Measurements from ENCODE around the gene KIAA0753. TPM values are rescaled to one million over a fixed set of nuclear protein-coding genes. Genes with fewer than 3 reads are reported as not detected.

Gene KIAA0753
- 10 to 100 TPM in 3 of 4 donors, 1 to 10 TPM in 1; 8.1 to 19.6 (median 13.8) TPM for total RNA-seq

- intact Hi-C loops (cut with DNase I; ENCODE audit: low total_unique reads) = no loop called here
- TF ChIP-seq POLR2A (IDR thresholded peaks at IDR 0.05) (no peak), CTCF (IDR thresholded peaks at IDR 0.05) (no peak)
- peak; percentile 85 to 98 for DNase-seq (ENCODE audit: low spot score in 2 of 2)
- peak within 1 kb of the TSS; percentile 81 for H3K4me3 ChIP-seq (ENCODE audit: low read depth, poor library complexity, severe bottlenecking)
- WGBS, 2 donors = 0 to 1% methylated on average over 40 to 45 of the region's 52 CpGs
Measured at GRCh38 chr17:6640536-6641246, at the start of gene KIAA0753, which contains the start of gene TXNDC17. Gene KIAA0753 (minus strand): TSS chr17:6640711. CDS start chr17:6635103, 5,608 bp downstream. Gene TXNDC17 (plus strand): TSS chr17:6641060. CDS start chr17:6641083, 23 bp downstream.

- no peak overlapping the region for H3K4me3 ChIP-seq (ENCODE audit: low read depth, poor library complexity, severe bottlenecking)
- no peak for DNase-seq (ENCODE audit: low spot score in 2 of 2)
- TF ChIP-seq POLR2A (IDR thresholded peaks at IDR 0.05) = no peak
- no peak for TF ChIP-seq CTCF (IDR thresholded peaks at IDR 0.05)
- WGBS, 2 donors = 82 to 87% methylated on average over 9 of the region's 9 CpGs
- intact Hi-C loops (cut with DNase I; ENCODE audit: low total_unique reads) = no loop called here
Measured at GRCh38 chr17:6688944-6689343, 48.4 kb upstream of the KIAA0753 start.

GRCh38 chr17:6686026-6686425, 45.5 kb upstream of the KIAA0753 start:
- 79 to 90% methylated on average over 4 of the region's 4 CpGs for WGBS, 2 donors
- DNase-seq (ENCODE audit: low spot score in 2 of 2) = no peak
- TF ChIP-seq CTCF (IDR thresholded peaks at IDR 0.05) (no peak), POLR2A (IDR thresholded peaks at IDR 0.05) (no peak)
- intact Hi-C loops (cut with DNase I; ENCODE audit: low total_unique reads) = no loop called here
- no peak overlapping the region for H3K4me3 ChIP-seq (ENCODE audit: low read depth, poor library complexity, severe bottlenecking)

GRCh38 chr17:6684881-6685767, 44.6 kb upstream of the KIAA0753 start:
- intact Hi-C loops (cut with DNase I; ENCODE audit: low total_unique reads) = no loop called here
- H3K4me3 ChIP-seq (ENCODE audit: low read depth, poor library complexity, severe bottlenecking) = no peak overlapping the region
- TF ChIP-seq CTCF (IDR thresholded peaks at IDR 0.05) (no peak), POLR2A (IDR thresholded peaks at IDR 0.05) (no peak)
- DNase-seq (ENCODE audit: low spot score in 2 of 2) = no peak
- WGBS, 2 donors = 88 to 93% methylated on average over 14 of the region's 14 CpGs

- DNase-seq (ENCODE audit: low spot score in 2 of 2) = no peak
- intact Hi-C loops (cut with DNase I; ENCODE audit: low total_unique reads) = no loop called here
- TF ChIP-seq CTCF (IDR thresholded peaks at IDR 0.05) = no peak
- no peak for TF ChIP-seq POLR2A (IDR thresholded peaks at IDR 0.05)
- H3K4me3 ChIP-seq (ENCODE audit: low read depth, poor library complexity, severe bottlenecking) = no peak overlapping the region
- WGBS, 2 donors = 72 to 83% methylated on average over 7 of the region's 7 CpGs
Measured at GRCh38 chr17:6684460-6684783, 43.9 kb upstream of the KIAA0753 start.

Measured in lower leg skin (tissue), 4 donors.